ENCODE measurements around the gene C8A. TPM values are rescaled to one million over a fixed set of nuclear protein-coding genes. Genes with fewer than 3 reads are reported as not detected.

C8A gene
- total RNA-seq, 1 experiment from 2014 or later = not detected

DNA sequence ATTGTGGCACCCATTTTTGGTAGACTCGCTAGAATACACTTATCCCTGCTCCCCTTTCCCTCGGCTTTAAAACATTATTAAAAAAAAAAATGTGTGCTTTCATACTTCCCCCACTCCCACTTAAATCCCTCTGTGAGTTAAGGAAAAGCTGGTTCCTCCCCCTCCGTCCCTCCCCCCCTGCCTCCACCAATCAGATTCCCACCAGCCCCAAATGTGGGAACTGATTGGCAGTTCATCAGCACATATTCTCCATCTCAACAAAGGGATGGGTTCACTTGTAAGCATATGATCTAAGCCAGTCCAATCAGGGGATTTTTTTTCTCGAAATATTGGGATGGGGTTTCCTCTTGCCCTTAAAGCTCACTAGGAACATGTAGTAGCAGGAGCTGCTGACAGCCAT lies 24.5 kb upstream of the C8A start:
- no peak for DNase-seq
- no peak overlapping the region for H3K4me3 ChIP-seq
- no peaks in the 10 kb centered on the region for H3K4me1 ChIP-seq
- H3K27ac ChIP-seq = no peak overlapping the region
- H3K27me3 ChIP-seq = no peaks in the 10 kb centered on the region
- H3K36me3 ChIP-seq = no peaks in the 10 kb centered on the region
- no peaks in the 10 kb centered on the region for H3K9me3 ChIP-seq (replicated peaks)

DNA sequence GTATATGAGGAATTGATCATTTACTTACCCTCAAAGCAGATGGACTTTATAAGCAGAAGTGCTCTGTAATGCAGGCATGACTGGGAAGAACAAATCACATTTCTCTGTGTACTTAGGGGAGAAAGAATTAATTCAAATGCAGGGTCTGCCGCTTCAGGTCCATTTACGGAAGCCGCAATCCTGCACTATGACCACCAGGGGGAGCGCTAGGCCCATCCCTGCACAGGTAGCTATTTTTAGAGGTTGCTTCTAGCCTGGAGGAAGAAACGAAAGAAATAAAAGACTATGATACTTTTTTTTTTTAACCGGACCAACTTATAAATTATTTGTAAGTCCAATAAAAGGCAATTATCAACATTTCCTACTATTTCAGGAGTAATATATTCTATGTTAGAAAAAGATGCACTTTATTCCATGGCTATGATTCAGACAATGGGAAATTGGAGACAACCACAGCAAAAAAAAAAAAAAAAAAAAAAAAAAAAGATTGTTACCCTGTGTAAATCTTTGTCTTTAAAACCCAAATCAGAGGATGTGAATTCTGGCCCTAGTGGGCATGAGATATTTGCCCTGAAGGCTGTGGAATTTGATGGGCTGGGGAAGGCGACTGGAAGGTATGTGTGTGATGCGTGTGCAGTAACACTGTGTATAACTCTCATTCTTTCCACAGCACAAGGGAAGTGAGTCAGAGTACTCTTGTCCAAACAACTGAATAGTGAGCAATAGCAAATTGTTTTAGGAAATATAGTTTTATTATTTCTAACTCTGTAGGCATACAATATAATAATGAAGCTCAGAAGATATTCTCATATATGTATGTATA lies 22.5 kb upstream of the C8A start:
- peak; percentile 27 to 81 for DNase-seq
- no peaks in the 10 kb centered on the region for H3K4me1 ChIP-seq
- H3K36me3 ChIP-seq = no peaks in the 10 kb centered on the region
- H3K27ac ChIP-seq = no peak overlapping the region
- no peaks in the 10 kb centered on the region for H3K9me3 ChIP-seq (replicated peaks)
- H3K4me3 ChIP-seq = no peak overlapping the region
- no peaks in the 10 kb centered on the region; the same call in 1 of the 2 replicates for H3K27me3 ChIP-seq

DNA sequence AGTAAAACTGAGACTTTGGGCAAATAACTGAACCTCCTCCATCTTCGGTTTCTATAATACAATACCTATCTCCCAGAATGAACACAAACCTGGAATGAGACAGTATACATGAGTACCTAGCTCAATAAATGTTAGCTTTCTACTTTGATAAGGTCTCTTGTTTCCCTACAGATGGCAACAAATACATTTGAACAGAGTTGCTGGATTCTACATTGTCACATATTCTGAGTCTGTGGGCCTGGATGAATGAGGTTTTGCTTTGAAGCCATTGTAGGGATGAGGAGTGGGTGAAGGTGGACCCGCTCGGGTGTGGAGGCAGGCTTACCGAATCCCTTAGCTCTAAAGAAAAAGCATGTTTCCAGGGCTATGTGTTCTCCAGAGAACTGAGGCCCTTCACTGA lies 21.5 kb upstream of the C8A start:
- Histone ChIP-seq H3K27ac (no peak overlapping the region), H3K27me3 (no peaks in the 10 kb centered on the region; the same call in 1 of the 2 replicates), H3K9me3 (replicated peaks) (no peaks in the 10 kb centered on the region), H3K36me3 (no peaks in the 10 kb centered on the region), H3K4me3 (no peak overlapping the region), H3K4me1 (no peaks in the 10 kb centered on the region)
- no peak for DNase-seq

DNA sequence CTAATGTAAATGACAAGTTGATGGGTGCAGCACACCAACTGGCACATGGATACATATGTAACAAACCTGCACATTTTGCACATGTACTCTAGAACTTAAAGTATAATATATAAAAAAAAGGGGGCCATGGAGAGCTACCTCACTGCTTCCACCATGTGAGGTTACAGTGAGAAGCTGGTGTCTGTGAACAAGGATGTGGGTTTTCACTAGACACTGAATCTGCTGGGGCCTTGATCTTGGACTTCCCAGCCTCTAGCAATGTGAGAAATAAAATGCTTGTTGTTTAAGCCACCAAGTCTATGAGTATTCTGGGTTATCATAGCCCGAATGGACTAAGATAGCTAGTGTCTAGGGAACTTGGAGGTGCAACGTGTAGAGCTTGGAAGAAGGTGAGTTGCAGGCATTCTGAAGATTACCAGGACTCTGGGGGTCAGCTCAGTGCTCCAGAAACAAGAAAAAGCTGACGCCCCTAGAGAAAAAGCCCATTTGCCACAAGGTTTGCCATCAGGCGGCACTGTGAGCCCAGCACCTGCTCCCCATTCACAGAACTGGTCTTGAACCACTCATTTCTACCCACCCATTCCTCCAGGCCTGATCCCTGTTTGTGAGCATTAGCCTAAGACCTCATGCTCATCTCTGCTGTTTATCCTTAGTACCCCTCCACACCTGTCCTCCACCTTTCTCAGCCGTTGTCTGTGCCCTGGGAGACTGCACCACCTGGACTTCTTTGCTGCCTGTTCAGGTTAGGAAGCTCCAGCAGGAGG lies 20.3 kb upstream of the C8A start:
- no peaks in the 10 kb centered on the region for H3K9me3 ChIP-seq (replicated peaks)
- no peak overlapping the region for H3K4me3 ChIP-seq
- no peaks in the 10 kb centered on the region for H3K4me1 ChIP-seq
- DNase-seq = no peak
- H3K27ac ChIP-seq = no peak overlapping the region
- no peaks in the 10 kb centered on the region for H3K36me3 ChIP-seq
- H3K27me3 ChIP-seq = no peaks in the 10 kb centered on the region; the same call in 1 of the 2 replicates

DNA sequence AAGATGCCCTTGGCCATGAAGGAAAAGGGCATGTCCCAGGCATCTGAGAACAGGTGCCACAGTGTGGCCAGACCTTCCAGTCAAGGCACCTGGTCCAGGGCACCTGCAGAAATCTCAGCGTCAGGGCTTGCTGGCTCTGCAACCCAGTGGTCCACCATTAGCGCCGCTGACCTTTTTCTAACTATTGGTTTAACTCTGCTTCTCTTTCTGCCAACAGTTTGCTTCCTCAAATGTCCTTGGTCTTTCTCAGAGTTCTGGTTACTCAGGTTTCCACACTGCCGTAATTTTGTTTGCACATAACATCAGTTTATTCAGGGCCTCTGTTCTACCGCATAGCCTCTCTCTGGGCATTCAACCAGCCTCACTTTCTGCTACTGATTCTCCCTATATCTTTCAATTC lies 18.9 kb upstream of the C8A start:
- Histone ChIP-seq H3K36me3 (no peaks in the 10 kb centered on the region), H3K9me3 (replicated peaks) (no peaks in the 10 kb centered on the region), H3K27ac (no peak overlapping the region), H3K4me1 (no peaks in the 10 kb centered on the region), H3K27me3 (no peaks in the 10 kb centered on the region; the same call in 1 of the 2 replicates), H3K4me3 (no peak overlapping the region)
- no peak for DNase-seq

DNA sequence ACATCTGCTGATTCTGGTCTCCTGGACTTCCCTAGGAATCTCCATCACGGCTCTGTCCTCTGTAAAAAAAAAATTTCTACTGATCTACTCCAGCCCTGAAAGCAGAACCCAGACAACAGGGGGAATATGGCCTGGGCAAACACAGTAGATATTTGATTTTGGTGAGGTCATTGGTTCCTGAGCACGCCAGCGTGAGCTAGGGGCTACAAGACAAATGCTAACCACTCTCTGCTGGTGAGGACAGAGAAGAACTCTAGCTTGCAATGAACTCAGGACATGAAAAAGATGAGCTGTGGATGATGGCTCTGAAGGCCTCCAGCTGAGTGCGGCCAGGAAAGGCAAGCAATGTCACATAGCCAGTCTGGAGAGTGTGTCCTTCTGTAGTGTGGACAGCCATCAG lies 18.2 kb upstream of the C8A start:
- no peak for DNase-seq
- Histone ChIP-seq H3K9me3 (replicated peaks) (no peaks in the 10 kb centered on the region), H3K27ac (no peak overlapping the region), H3K36me3 (no peaks in the 10 kb centered on the region), H3K4me3 (no peak overlapping the region), H3K4me1 (no peaks in the 10 kb centered on the region), H3K27me3 (no peaks in the 10 kb centered on the region; the same call in 1 of the 2 replicates)

DNA sequence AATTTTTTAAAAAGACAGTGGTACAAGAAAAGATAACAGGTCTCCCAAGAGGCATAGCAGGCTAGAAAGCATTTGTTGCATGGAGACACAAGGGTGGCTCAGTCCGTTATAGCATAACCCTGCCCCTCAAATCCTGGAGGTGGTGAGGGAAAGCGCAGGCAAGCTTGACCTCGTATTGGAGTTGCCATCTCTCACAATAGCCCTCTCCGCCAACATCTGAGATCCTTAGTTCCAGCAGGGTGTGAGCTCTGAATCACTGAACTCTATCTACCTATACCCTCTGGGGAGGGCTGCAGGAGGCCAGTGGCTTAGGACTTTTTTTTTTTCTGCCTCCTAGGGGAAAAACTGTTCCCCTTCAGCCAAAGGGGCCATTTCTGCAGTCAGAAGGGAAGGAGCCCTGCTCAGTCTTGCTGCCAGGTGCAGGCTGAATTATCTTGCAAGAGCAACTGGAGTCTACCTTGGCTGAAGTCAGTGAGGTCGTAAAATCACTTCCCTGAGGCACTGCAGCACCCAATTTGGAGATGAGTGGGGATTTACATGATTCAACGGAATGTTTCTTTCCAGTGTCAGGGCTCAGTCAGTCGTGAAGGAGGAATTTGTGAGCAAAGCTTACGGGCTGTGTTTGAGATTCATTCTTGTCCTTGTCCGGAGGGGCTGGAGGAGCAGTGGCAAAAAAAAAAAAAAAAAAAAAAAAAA lies 17.2 kb upstream of the C8A start:
- H3K36me3 ChIP-seq = no peaks in the 10 kb centered on the region
- H3K27ac ChIP-seq = no peak overlapping the region
- no peak for DNase-seq
- H3K27me3 ChIP-seq = no peaks in the 10 kb centered on the region; the same call in 1 of the 2 replicates
- no peaks in the 10 kb centered on the region for H3K4me1 ChIP-seq
- no peaks in the 10 kb centered on the region for H3K9me3 ChIP-seq (replicated peaks)
- no peak overlapping the region for H3K4me3 ChIP-seq

DNA sequence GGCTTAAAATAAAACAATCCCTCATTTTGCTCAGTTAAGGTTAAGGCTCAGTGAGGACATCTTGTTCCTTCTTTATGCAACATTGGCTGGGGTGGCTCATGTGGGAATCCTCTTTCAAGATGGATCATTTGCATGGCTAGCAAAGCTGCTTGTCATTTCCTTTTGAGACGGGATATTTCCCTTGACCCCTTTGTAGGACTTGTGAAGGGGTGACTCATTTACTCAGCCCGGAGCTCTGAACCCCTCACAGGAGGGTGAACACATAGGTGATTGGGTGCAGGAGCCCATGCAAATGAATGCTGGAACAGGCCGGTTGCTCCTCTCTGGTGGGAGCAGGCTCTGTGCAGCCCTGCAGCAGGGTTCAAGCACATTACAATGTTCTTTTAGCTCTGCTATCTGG lies 15.8 kb upstream of the C8A start:
- no peaks in the 10 kb centered on the region for H3K9me3 ChIP-seq (replicated peaks)
- no peak overlapping the region for H3K4me3 ChIP-seq
- no peak for DNase-seq
- H3K36me3 ChIP-seq = no peaks in the 10 kb centered on the region
- H3K4me1 ChIP-seq = no peaks in the 10 kb centered on the region
- no peaks in the 10 kb centered on the region; the same call in 1 of the 2 replicates for H3K27me3 ChIP-seq
- H3K27ac ChIP-seq = no peak overlapping the region

DNA sequence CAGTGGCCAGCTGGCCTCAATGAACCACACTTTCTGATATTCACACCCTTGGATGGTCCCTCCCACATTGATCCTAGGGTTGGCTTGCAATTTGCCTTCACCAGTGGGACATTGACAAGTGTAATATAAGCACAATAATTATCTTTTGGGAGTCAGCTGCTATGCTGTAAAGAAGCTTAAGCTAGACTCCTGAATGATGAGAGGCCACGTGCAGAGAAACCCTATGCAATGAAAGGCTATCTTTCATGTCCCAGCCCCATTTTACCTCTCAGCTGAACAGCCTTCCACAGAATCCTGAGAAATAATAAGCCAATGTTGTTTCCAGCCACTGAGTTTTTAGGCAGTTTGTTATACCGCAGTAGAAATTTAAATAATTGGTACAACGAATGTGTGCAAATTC lies 11.1 kb upstream of the C8A start:
- DNase-seq = no peak
- no peak overlapping the region for H3K4me3 ChIP-seq
- no peak overlapping the region for H3K27ac ChIP-seq
- no peaks in the 10 kb centered on the region for H3K9me3 ChIP-seq (replicated peaks)
- 0 out of 2 replicates have a peak, but pooled peaks cover 7% of the 10 kb centered on the region for H3K27me3 ChIP-seq
- H3K4me1 ChIP-seq = no peaks in the 10 kb centered on the region
- no peaks in the 10 kb centered on the region for H3K36me3 ChIP-seq

DNA sequence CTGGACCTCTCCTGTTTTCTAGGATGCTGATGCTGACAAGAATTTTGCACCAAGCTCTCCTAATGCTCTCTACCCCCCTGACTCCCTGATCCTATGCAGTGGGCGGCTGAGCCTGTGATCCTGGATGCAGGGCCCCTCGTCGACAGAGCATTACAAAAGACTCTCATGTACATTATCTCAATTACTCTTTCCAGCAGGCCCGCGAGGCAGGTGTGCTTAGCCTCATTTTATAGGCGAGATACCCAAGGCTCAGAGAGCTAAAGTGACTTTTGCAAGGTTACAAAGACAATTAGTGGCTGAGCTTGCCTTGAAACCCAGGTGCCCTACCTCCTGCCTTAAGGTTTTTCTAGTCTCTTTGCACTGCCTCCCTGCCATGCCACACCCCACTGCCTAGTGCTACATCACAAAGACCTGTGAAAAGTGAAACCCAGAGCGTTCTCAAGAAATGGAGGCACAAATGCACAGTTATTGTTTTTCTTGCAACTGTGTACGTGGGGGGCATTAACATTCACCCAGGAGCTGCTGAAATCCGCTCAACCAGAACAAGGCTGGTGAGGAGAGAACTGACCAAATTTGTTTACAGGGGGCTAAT lies 10.0 kb upstream of the C8A start:
- H3K27me3 ChIP-seq = peaks cover 7% of the 10 kb centered on the region; the same call in 1 of the 2 replicates
- H3K9me3 ChIP-seq (replicated peaks) = no peaks in the 10 kb centered on the region
- no peaks in the 10 kb centered on the region for H3K36me3 ChIP-seq
- no peaks in the 10 kb centered on the region for H3K4me1 ChIP-seq
- H3K4me3 ChIP-seq = no peak overlapping the region
- no peak overlapping the region for H3K27ac ChIP-seq
- DNase-seq = no peak

DNA sequence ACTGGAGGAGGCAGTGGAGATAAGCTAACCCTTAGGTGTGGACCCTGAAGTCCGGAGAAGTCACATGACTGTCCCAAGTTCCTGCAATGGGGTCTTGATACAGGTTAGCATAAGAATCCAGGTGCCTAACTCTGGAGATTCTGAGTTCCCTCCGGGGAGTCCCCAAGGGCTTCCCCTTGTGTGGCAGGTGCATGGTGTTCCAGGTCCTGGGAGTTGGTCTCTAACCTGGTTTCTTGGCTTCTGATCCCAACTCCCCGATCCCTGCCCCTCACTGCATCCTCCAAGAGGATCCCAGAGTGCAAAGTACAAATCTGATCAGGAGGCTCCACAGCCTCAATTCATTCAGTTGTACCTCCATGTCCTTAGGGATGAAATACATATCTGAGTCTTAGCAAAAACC lies 9.3 kb upstream of the C8A start:
- H3K27me3 ChIP-seq = peaks cover 7% of the 10 kb centered on the region; the same call in 1 of the 2 replicates
- no peak for DNase-seq
- H3K4me1 ChIP-seq = no peaks in the 10 kb centered on the region
- no peaks in the 10 kb centered on the region for H3K36me3 ChIP-seq
- H3K9me3 ChIP-seq (replicated peaks) = no peaks in the 10 kb centered on the region
- H3K4me3 ChIP-seq = no peak overlapping the region
- no peak overlapping the region for H3K27ac ChIP-seq

DNA sequence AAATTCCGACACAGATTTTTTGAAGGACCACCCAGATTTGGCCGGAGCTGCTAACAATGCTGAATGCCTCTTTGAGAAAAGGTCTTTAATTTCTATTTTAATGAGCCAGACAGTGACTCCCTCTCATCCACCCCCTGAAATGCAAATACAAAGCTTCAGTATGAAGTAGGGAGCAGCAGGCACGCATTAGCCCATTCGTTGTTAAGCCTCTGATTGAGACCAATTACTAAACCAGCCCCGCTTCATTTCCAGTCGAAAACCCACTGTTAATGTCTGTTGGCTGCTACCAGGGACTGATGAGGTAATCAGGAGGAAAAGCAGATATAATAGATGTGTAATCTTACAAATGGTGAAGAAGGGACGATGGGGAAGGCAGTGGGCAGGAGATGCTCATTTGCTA lies 4.8 kb upstream of the C8A start:
- no peak for DNase-seq
- Histone ChIP-seq H3K4me3 (no peak overlapping the region), H3K36me3 (no peaks in the 10 kb centered on the region), H3K4me1 (no peaks in the 10 kb centered on the region), H3K9me3 (replicated peaks) (no peaks in the 10 kb centered on the region), H3K27ac (no peak overlapping the region), H3K27me3 (peaks cover 5% of the 10 kb centered on the region; the same call in 1 of the 2 replicates)

DNA sequence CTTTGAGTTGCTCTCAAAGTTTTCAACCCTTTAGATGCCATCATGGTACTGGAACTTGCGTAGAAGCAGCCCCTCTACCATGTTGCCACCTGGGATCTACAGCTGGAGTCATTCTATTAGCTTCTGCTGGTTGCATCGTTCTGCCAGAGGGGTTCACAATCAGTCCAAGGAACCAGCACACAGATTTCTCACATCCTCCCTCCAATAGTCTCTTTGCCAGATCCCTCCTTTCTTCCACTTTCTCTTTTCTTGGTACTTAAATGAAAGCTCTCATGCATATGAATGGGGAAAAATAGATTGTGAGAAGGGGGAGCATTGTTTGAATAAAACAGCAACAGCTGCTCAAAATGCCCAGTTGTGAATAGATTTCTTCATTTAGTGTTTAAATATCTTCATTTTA lies 4.2 kb upstream of the C8A start:
- H3K4me3 ChIP-seq = no peak overlapping the region
- no peaks in the 10 kb centered on the region for H3K4me1 ChIP-seq
- H3K36me3 ChIP-seq = no peaks in the 10 kb centered on the region
- H3K9me3 ChIP-seq (replicated peaks) = no peaks in the 10 kb centered on the region
- H3K27ac ChIP-seq = no peak overlapping the region
- peaks cover 5% of the 10 kb centered on the region; the same call in 1 of the 2 replicates for H3K27me3 ChIP-seq
- no peak for DNase-seq

DNA sequence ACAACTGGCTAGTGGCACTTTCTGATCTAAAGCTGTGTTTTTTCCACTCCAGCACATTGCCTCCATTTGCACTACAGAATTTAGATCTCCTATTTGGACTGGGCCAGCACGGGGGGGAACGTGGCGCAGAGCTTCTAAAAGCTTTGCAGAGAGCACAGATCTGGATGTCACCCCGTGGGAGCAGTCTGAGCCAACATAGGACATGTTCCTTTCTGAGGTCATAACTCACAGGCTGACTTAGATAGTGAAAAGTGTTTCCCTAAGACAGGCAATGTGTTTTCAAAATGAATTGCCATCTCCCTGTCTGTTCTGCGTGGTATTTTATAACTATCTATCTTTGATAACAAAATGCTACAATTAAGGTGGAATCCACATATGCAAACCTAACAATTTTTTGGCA lies 3.7 kb upstream of the C8A start:
- Histone ChIP-seq H3K27me3 (peaks cover 5% of the 10 kb centered on the region; the same call in 1 of the 2 replicates), H3K36me3 (no peaks in the 10 kb centered on the region), H3K27ac (no peak overlapping the region), H3K4me1 (no peaks in the 10 kb centered on the region), H3K4me3 (no peak overlapping the region), H3K9me3 (replicated peaks) (no peaks in the 10 kb centered on the region)
- DNase-seq = no peak

Measured in SJCRH30 (cell line).